K562 (cell line): ENCODE data around the gene EXD2. TPM values are rescaled to one million over a fixed set of nuclear protein-coding genes. Genes with fewer than 3 reads are reported as not detected.

Experiments used
- CBFA2T3 ChIP-seq: fragments of 450-650 bp; IDR thresholded peaks from 2 replicates; pipeline ENCODE4 v1.6.1; 2017
- CSDE1 ChIP-seq, 2 experiments: fragments of 450-650 bp; IDR thresholded peaks; 2 replicates each; pipeline ENCODE4 v1.6.1; 2016; ENCODE audit warnings: mild to moderate bottlenecking in 1 of 2
- DEAF1 ChIP-seq: fragments of 450-650 bp; formaldehyde crosslinking; IDR thresholded peaks from 2 replicates; pipeline ENCODE4 v1.4.0; 2020; ENCODE audit warnings: mild to moderate bottlenecking, moderate library complexity
- FOSL1 ChIP-seq: fragments of 200-800 bp; sonication (Bioruptor generic); conservative IDR thresholded peaks from 2 replicates; pipeline ENCODE4 v1.6.1; 2016; ENCODE audit warnings: missing genetic modification characterization, missing compliant biosample characterization
- HDAC1 ChIP-seq, 2 experiments: fragments of 450-650 bp; IDR thresholded peaks; 2 replicates each; pipeline ENCODE4 v1.6.1; 2016 to 2017; ENCODE audit warnings: inconsistent platforms in 1 of 2, mild to moderate bottlenecking in 1 of 2, moderate library complexity in 1 of 2
- SETDB1 ChIP-seq: IDR thresholded peaks from one replicate; pipeline ENCODE4 v1.6.1; 2012; ENCODE audit warnings: low read length, control low read depth, inconsistent platforms
- STAG1 ChIP-seq: sonication (generic); formaldehyde crosslinking; IDR thresholded peaks from 2 replicates; pipeline ENCODE4 v1.5.0; 2020; ENCODE audit warnings: missing genetic modification reagents, borderline replicate concordance
- ZNF224 ChIP-seq: sonication (generic); formaldehyde crosslinking; IDR thresholded peaks from 2 replicates; pipeline ENCODE4 v1.8.0; 2022; ENCODE audit warnings: mild to moderate bottlenecking, missing genetic modification reagents
- ZNF583 ChIP-seq: fragments of 250-450 bp; sonication (Bioruptor Pico); IDR thresholded peaks from 2 replicates; pipeline ENCODE4 v1.4.0; 2020
- polyA plus RNA-seq, 8 experiments: library from polyadenylated mRNA; depleted of rRNA in 4 of 8; stranded (reverse) in 5 of 8; unstranded in 3 of 8; fragments of >200 nt; fragmentation: Nextera tagmentation in 2 of 8; fragmentation: Illumina TruSeq in 1 of 8; extraction: Ambion mirVana in 2 of 8; extraction: Trizol in 1 of 8; gene quantifications; 2 replicates each; pipeline versions ENCODE4 v1.2.1 to v1.2.3, GENCODE V29; 2011 to 2014; ENCODE audit warnings: inconsistent platforms in 1 of 8, missing spikeins in 1 of 8
- total RNA-seq, 7 experiments: library from RNA; depleted of rRNA in 6 of 7; stranded (reverse); fragments of >200 nt in 6 of 7; fragmentation: Illumina TruSeq in 2 of 7; extraction: Trizol in 2 of 7; gene quantifications; 2 replicates each; pipeline versions ENCODE4 v1.2.1 to v1.2.3, GENCODE V29; 2011 to 2021; ENCODE audit warnings: low replicate concordance in 1 of 7
- TF ChIP-seq, protein P1 (sequence below): fragments of 450-650 bp; formaldehyde crosslinking; IDR thresholded peaks from 2 replicates; pipeline ENCODE4 v1.4.0; 2020; ENCODE audit warnings: mild to moderate bottlenecking, moderate library complexity

The EXD2 gene
- total and polyA plus RNA-seq, 9 of the 15 experiments (the other 6 are each of a cell fraction or from before 2014, with no cell fraction given) = 1.6 to 7.5 (median 3.7) TPM

GRCh38 chr14:69149461-69150244 is 41.6 kb upstream of the EXD2 start (continued):
- TF ChIP-seq HDAC1 (IDR thresholded peaks at IDR 0.05) (no peak), SETDB1 (no peak), CSDE1 (IDR thresholded peaks at IDR 0.05) (no peak), DEAF1 (CRISPR knock-in tag) (no peak), CBFA2T3 (peak; percentile 59; the same call in 1 of the 2 replicates), ZNF224 (no peak), STAG1 (no peak), FOSL1 (no peak), ZNF583 (CRISPR knock-in tag) (no peak)
- TF ChIP-seq, protein P1, sequence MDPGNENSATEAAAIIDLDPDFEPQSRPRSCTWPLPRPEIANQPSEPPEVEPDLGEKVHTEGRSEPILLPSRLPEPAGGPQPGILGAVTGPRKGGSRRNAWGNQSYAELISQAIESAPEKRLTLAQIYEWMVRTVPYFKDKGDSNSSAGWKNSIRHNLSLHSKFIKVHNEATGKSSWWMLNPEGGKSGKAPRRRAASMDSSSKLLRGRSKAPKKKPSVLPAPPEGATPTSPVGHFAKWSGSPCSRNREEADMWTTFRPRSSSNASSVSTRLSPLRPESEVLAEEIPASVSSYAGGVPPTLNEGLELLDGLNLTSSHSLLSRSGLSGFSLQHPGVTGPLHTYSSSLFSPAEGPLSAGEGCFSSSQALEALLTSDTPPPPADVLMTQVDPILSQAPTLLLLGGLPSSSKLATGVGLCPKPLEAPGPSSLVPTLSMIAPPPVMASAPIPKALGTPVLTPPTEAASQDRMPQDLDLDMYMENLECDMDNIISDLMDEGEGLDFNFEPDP (CRISPR knock-in tag) = no peak
